Stimulated activated CD4-positive, alpha-beta T cell treated with anti-CD3 and anti-CD28 coated beads, Interleukin-15, amount 100 ng/mL, for 24 hours (primary cell): ENCODE measurements around the gene SH3PXD2A.

Source experiments
- DNase-seq: peaks from one replicate; pipeline ENCODE4 v3.0.0-alpha.2; 2020

The SH3PXD2A gene

GRCh38 chr10:103872137-103872931, 17.0 kb upstream of the SH3PXD2A start:
- no peak for DNase-seq

DNA sequence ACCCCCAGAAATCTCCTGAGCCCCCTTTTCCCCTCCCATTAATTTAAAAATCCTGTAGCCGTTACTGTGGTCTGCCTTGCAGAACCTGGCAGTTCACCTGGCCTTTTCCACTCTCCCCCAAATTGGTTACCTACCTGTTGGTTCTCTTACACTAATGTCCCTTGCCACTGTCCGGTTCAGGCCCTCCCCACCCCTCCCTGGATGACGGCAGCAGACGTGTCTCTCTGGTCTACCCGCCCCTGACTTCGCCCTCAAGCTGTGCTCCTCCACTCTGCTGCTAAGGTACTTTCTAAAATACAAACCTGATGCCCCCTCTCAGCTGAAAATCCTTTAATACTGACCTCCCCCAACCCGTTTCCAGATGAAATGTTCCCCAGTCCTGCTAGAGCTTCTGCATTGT, 15.6 kb upstream of the SH3PXD2A start:
- no peak for DNase-seq

- no peak for DNase-seq
Measured at GRCh38 chr10:103870516-103870915, 15.1 kb upstream of the SH3PXD2A start.

GRCh38 chr10:103869336-103869735, 14.0 kb upstream of the SH3PXD2A start:
- DNase-seq: no peak

GRCh38 chr10:103868200-103868599, 12.8 kb upstream of the SH3PXD2A start:
- no peak for DNase-seq

GRCh38 chr10:103861505-103861904, 6.1 kb upstream of the SH3PXD2A start:
- no peak for DNase-seq

DNA sequence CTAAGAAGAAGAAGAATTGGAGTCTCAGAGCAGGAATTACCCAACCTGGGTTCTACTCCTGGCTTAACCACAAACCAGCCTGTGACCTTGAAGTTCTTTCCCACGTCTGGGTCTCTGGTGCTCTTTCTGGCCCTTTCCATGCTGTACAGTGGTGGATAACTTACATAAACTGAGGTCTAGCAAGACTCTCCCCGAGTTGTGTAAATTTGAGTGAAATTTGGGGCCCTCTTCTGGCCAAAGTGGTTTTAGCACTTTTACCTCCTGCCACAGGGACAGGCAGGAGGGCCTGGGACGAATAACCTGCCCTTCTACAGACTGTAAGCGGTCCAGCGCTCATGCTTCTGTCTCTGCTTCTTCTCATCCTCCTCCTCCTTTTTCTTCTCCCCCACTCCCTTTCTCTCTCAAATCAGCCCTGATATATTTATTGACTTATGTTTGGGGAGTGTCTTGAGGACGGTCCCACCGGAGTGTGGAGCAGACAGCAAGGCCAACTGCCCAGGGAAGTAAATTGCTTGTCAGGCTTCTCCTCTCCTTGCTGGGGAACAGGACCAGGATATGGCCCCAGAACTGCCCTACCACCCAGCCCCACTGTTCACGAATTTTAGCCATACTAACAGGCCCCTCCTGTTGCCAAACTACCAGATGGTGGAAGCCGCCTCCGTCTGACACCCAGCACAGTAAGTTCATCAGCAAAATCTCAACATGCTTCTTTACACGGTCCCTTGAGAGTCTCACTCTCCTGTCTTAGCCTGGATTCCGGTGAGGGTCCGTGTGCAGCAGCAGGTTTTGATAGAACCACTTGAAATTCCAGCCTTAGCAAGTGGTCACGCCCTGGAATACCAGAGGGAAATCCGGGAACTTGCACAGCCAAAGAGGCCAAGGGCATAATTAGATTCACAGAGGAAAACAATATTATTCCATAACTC, 4.0 kb upstream of the SH3PXD2A start:
- peak; percentile 66 for DNase-seq

DNA sequence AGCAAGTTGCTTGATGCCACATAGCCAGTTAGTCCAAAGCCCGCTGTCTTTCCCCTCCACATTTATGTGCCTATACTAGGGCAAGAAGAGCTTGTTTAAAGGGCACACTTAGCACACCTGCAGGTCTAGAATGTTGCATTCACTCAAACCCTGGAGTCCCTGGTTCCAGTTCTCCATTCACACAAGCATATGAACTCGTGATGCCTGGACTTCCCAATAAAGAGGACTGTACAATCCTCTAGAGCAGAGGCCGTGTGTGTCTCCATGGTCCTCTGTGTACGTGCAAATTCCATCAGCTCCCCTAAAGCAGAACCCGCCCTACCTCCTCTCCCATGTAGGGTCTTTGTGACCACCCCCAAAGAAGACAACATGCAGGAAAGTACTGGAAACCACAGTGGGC, 3.0 kb upstream of the SH3PXD2A start:
- no peak for DNase-seq

- no peak for DNase-seq
Measured at GRCh38 chr10:103856797-103857170, 1.4 kb upstream of the SH3PXD2A start.

- DNase-seq: no peak
Measured at GRCh38 chr10:103855852-103856796, 748 bp upstream of the SH3PXD2A start.

DNA sequence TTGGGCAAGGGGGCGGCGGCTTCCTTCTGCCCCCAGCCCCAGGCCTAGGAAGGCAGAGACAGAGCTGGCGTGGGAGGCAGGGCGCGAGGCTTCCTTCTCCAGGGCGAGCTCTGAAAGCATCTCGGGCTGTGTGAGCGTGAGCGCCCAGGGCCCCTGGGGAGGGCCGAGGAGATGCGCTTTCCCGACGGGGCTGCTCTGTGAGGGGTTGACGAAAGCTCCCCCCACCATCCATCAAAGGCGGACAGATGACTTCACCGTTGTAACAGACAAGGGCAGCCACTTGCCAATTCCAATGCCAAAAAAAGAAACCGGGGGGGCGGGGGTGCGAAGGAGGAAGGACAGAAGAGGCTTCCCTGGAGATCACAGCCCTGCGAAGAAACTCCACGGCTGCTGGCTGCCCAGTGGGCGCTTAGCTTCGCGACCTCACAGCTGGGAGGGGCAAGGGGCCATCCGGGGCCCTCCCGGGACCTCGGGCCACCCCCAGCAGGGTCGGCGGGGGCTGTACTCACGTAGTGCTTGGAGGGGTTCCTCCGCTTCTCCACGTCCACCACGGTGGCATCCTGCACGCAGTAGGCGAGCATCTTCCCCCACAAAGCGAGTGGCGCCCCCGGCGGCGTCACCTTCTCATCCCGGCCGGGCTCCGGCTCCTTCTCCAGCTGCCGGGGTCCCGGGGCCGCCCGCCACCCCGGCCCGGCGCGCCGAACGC, 537 bp downstream of the SH3PXD2A start:
- peak; percentile 41 for DNase-seq

DNA sequence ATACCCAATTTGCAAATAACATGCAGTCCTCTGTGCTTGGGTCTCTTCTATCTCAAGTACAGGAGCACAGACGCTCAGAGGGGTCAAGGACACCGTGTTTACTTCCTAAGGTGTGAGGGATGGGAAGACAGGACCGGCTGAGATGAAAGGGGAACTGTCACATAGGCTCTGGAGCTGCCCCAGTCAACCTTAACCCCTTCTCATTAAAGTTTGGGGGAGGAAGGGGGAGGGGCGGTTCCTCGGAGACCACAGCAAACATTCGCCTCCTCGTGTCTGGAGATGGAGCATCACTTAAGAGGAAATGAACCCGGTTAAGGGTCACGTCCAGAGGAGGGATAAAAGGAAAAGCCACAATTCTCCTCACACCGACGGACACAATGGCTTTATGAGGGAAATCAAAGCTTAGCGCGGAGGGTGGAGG, 1.1 kb downstream of the SH3PXD2A start:
- no peak for DNase-seq

- no peak for DNase-seq
Measured at GRCh38 chr10:103853428-103854264, 1.7 kb downstream of the SH3PXD2A start.

GRCh38 chr10:103852856-103853255, 2.5 kb downstream of the SH3PXD2A start:
- no peak for DNase-seq

DNA sequence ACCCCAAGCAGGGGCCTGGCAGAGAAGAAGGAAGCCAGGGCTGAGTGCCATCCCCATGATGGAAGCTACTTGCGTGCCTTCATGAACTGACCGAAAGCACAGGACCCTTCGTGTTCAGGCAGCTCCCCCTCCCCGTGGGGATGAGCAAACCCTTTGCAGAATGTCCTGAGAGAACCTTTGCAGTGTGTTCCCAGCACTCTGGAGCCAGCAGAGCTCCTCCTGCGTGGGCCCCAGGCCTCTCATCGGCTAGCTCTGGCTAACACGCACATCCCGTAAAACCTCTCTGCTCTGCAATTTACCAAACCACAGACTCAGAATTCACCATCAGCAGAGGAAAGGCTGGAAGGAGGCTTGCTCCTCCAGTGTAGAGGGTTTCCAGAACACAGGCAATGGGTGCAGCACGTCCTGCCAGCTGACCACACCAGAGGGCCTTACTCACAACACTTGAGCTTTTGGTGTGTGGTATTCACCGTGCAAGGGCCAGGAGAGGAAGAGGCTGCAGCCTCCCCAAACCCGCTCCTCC, 3.1 kb downstream of the SH3PXD2A start:
- no peak for DNase-seq

GRCh38 chr10:103851261-103851660, 4.1 kb downstream of the SH3PXD2A start:
- DNase-seq: no peak

DNA sequence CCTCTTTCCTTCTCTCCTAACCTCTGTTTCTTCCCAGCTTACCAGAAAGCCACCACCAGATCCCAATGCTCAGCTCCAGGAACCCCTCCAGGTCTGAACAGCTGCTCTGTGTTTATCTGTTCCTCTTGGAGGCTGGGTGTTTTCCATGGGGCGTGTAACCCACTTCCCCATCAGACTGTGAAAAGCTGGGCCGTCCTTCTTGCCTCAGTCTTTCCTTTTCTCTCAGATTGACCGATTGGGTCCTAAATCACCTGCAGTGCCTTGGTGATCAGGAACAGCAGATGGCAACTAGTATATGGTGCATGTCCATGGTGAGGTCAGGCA, 4.8 kb downstream of the SH3PXD2A start:
- DNase-seq: no peak

GRCh38 chr10:103849880-103850571, 5.3 kb downstream of the SH3PXD2A start:
- DNase-seq: no peak

DNA sequence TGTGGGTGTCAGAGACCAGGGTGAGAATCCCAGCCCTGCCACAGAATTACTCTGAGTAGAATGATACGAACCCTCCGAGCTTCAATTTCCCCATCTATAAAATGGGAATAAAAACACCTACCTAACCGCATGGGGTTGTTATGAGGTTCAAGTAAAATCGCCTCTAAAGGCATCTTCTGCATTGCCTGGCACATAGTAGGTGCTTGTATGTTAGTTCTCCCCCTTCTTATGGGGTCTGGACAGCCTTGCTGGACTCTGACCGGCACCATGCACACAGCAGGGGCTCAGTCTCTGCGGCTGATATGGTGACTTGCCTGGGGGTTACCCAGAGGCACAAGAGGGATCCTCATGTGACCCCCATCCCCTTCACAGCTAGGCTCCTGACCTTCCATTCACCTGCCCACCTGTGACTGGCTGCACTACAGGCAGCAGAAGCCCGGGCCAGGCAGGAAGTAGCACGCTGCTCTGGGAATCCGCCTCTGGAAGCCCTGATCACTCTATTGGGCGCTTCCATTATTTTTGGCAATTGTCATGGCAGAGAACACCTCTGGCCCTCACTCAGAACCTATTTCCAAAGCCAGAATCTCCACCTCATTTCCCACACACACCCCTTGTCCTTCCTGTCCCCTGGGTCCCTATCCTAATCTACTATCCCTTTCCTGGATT, 6.0 kb downstream of the SH3PXD2A start:
- DNase-seq: no peak

DNA sequence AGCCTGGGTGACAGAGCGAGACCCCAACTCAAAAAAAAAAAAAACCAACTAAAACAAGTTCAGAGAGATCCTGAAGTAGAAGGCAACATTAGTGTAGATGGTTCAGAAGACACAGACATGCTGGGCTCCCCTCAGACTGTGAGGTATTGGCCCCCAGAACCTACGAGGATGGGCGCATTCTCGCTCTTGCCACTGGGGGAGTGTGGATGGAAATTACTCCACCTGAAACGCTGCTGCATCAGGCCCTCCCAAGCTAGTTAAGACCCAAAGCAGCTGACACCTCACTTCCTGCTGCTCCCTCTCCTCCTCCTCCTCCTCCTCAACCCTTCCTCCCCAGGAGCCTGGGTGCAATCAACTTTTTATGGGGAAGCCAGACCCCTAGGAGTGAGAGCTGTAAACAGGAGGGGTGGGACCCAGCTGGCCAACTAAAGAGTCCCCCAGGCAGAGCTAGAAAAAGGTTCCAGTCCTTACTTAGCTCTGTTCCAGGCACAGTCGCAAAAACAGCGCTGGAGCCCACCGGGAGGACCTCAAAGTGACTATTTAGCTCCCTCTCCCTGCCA, 7.4 kb downstream of the SH3PXD2A start:
- peak; percentile 38 for DNase-seq
